OCI-LY3 (cell line): ENCODE results near the gene CYBB.

Source experiments
- H2AFZ ChIP-seq: fragments of 200-600, 300-600 bp; shearing (Covaris generic); 2 replicates; pipeline ENCODE4 v1.6.0; 2014; ENCODE audit warnings: antibody characterized with exemption, low read depth, low read length
- H3K27ac ChIP-seq: fragments of 200-600, 300-600 bp; sonication (generic); 2 replicates; pipeline ENCODE4 v1.5.1; 2014; ENCODE audit warnings: mild to moderate bottlenecking, low read length, moderate library complexity, mixed read lengths
- H3K27me3 ChIP-seq: fragments of 200-600, 300-600 bp; sonication (generic); 2 replicates; pipeline ENCODE4 v1.6.1; 2014; ENCODE audit warnings: low read depth, low read length, mixed read lengths
- H3K36me3 ChIP-seq: fragments of 200-600, 300-600 bp; sonication (generic); replicated peaks from 2 replicates; pipeline ENCODE3; 2014; ENCODE audit warnings: low read depth, low read length, mixed read lengths
- H3K4me1 ChIP-seq: fragments of 300-600, 200-600 bp; sonication (generic); 2 replicates; pipeline ENCODE4 v1.6.1; 2014; ENCODE audit warnings: low read length, mixed read lengths
- H3K4me2 ChIP-seq: fragments of 200-600, 300-600 bp; sonication (generic); 2 replicates; pipeline ENCODE4 v1.6.1; 2014; ENCODE audit warnings: low read length, mixed read lengths
- H3K4me3 ChIP-seq: fragments of 300-600, 200-600 bp; sonication (generic); 2 replicates; pipeline ENCODE4 v1.5.1; 2014; ENCODE audit warnings: antibody characterized with exemption, mild to moderate bottlenecking, low read length, moderate library complexity
- H3K79me2 ChIP-seq: fragments of 300-600, 200-600 bp; shearing (Covaris generic); 2 replicates; pipeline ENCODE4 v1.6.1; 2014; ENCODE audit warnings: mild to moderate bottlenecking, low read length, mixed read lengths
- H3K9ac ChIP-seq: fragments of 300-600, 200-600 bp; shearing (Covaris generic); 2 replicates; pipeline ENCODE4 v1.6.0; 2014; ENCODE audit warnings: mild to moderate bottlenecking, low read length, moderate library complexity
- H3K9me3 ChIP-seq: fragments of 200-600, 300-600 bp; shearing (Covaris generic); 2 replicates; pipeline ENCODE4 v1.6.1; 2014; ENCODE audit warnings: low read length, mixed read lengths; ENCODE audit not compliant: insufficient read depth
- H4K20me1 ChIP-seq: fragments of 200-600, 300-600 bp; sonication (generic); 2 replicates; pipeline ENCODE4 v1.6.1; 2016; ENCODE audit warnings: low read length, mixed read lengths; ENCODE audit not compliant: insufficient read depth
- CTCF ChIP-seq: fragments of 200-600, 300-600 bp; sonication (generic); IDR thresholded peaks from 2 replicates; pipeline ENCODE4 v1.5.1; 2014; ENCODE audit warnings: antibody characterized with exemption, low read length, low read depth
- EZH2phosphoT487 ChIP-seq: fragments of 200-600 bp; shearing (Covaris generic); IDR thresholded peaks from 2 replicates; pipeline ENCODE4 v1.6.1; 2018; ENCODE audit warnings: antibody characterized with exemption, mixed run types, low read depth

The CYBB gene

GRCh38 chrX:37787423-37787869 lies 7.6 kb downstream of the CYBB start:
- TF ChIP-seq CTCF, result no peak
- TF ChIP-seq EZH2phosphoT487, result 0 out of 2 replicates have a peak, but pooled peaks have one; percentile 57
- Histone ChIP-seq H3K4me1 (peaks cover 82% of the 10 kb centered on the region), H3K79me2 (peaks cover 79% of the 10 kb centered on the region), H4K20me1 (peaks cover 28% of the 10 kb centered on the region), H3K36me3 (peaks cover 67% of the 10 kb centered on the region), H2AFZ (no peak overlapping the region), H3K27ac (peak overlapping the region; percentile 100), H3K4me3 (peak overlapping the region; percentile 71), H3K27me3 (no peaks in the 10 kb centered on the region), H3K9me3 (no peaks in the 10 kb centered on the region), H3K4me2 (peak overlapping the region; percentile 95), H3K9ac (peak overlapping the region; percentile 70)

GRCh38 chrX:37796310-37796709 lies 16.5 kb downstream of the CYBB start:
- Histone ChIP-seq H3K4me1 (peaks cover 65% of the 10 kb centered on the region), H3K27ac (peak overlapping the region; percentile 84), H3K27me3 (no peaks in the 10 kb centered on the region), H3K4me3 (peak overlapping the region; percentile 45; the same call in 1 of the 2 replicates), H4K20me1 (peaks cover 66% of the 10 kb centered on the region), H3K9me3 (no peaks in the 10 kb centered on the region), H3K79me2 (peaks cover 93% of the 10 kb centered on the region), H3K36me3 (peaks cover 93% of the 10 kb centered on the region), H2AFZ (no peak overlapping the region), H3K4me2 (peak overlapping the region; percentile 40), H3K9ac (peak overlapping the region; percentile 35; the same call in 1 of the 2 replicates)
- TF ChIP-seq CTCF (no peak), EZH2phosphoT487 (no peak)

- H3K4me2 ChIP-seq, result peak overlapping the region; percentile 40
- H3K4me1 ChIP-seq, result peaks cover 60% of the 10 kb centered on the region
- TF ChIP-seq EZH2phosphoT487, result no peak
- no peak for TF ChIP-seq CTCF
These were observed 16.9 kb downstream of the CYBB start for GRCh38 chrX:37796805-37797204.

GRCh38 chrX:37799936-37800335 lies 20.1 kb downstream of the CYBB start:
- Histone ChIP-seq H3K4me2 (no peak overlapping the region), H3K9me3 (no peaks in the 10 kb centered on the region), H3K27me3 (no peaks in the 10 kb centered on the region), H3K27ac (no peak overlapping the region), H3K4me3 (no peak overlapping the region), H2AFZ (no peak overlapping the region), H3K79me2 (peaks cover 83% of the 10 kb centered on the region), H3K4me1 (peaks cover 31% of the 10 kb centered on the region), H4K20me1 (peaks cover 48% of the 10 kb centered on the region), H3K36me3 (peaks cover 94% of the 10 kb centered on the region), H3K9ac (no peak overlapping the region)
- no peak for TF ChIP-seq EZH2phosphoT487
- no peak for TF ChIP-seq CTCF

More at GRCh38 chrX:37796805-37797204, 16.9 kb downstream of the CYBB start:
- peaks cover 93% of the 10 kb centered on the region for H3K79me2 ChIP-seq
- H2AFZ ChIP-seq, result no peak overlapping the region
- peaks cover 62% of the 10 kb centered on the region for H4K20me1 ChIP-seq
- no peaks in the 10 kb centered on the region for H3K27me3 ChIP-seq
- H3K4me3 ChIP-seq, result peak overlapping the region; percentile 45; the same call in 1 of the 2 replicates
- H3K36me3 ChIP-seq, result peaks cover 93% of the 10 kb centered on the region
- H3K27ac ChIP-seq, result peak overlapping the region; percentile 84
- H3K9me3 ChIP-seq, result no peaks in the 10 kb centered on the region
- H3K9ac ChIP-seq, result peak overlapping the region; percentile 35; the same call in 1 of the 2 replicates
